SK-N-SH treated with all-trans-retinoic acid at 6 μM for 48 hours (cell line): Measurements from ENCODE around the gene MBNL3.

Experiments
- ATAC-seq: fragments of 200-7000 bp; cut with Tn5 transposase; 3 replicates; pipeline ENCODE4 v1.9.1; 2020; ENCODE audit warnings: mild to moderate bottlenecking, moderate library complexity
- ARNTL ChIP-seq: fragments of 450-650 bp; formaldehyde crosslinking; IDR thresholded peaks from 2 replicates; pipeline ENCODE4 v1.5.0; 2020; ENCODE audit warnings: low read depth, mild to moderate bottlenecking, moderate library complexity, borderline replicate concordance
- BACH2 ChIP-seq: fragments of 250-450 bp; sonication (Bioruptor Pico); IDR thresholded peaks from 2 replicates; pipeline ENCODE4 v1.9.0; 2021; ENCODE audit warnings: mild to moderate bottlenecking, borderline replicate concordance
- CSDC2 ChIP-seq: fragments of 250-450 bp; sonication (Bioruptor Pico); IDR thresholded peaks from 2 replicates; pipeline ENCODE4 v1.5.0; 2020; ENCODE audit warnings: mild to moderate bottlenecking, moderate library complexity
- ESRRG ChIP-seq: fragments of 250-450 bp; sonication (Bioruptor Pico); IDR thresholded peaks from 2 replicates; pipeline ENCODE4 v1.6.1; 2021; ENCODE audit warnings: mild to moderate bottlenecking
- GLIS3 ChIP-seq: fragments of 250-450 bp; sonication (Bioruptor Pico); IDR thresholded peaks from 2 replicates; pipeline ENCODE4 v1.5.0; 2020; ENCODE audit warnings: mild to moderate bottlenecking, moderate library complexity
- OSR1 ChIP-seq: fragments of 250-450 bp; sonication (Bioruptor Pico); IDR thresholded peaks from 2 replicates; pipeline ENCODE4 v1.8.0; 2022; ENCODE audit warnings: moderate library complexity, mild to moderate bottlenecking, inconsistent platforms
- PPARA ChIP-seq: fragments of 250-450 bp; sonication (Bioruptor Pico); IDR thresholded peaks from 2 replicates; pipeline ENCODE4 v1.5.0; 2020; ENCODE audit warnings: mild to moderate bottlenecking, borderline replicate concordance
- SNAI2 ChIP-seq: fragments of 250-450 bp; sonication (Bioruptor Pico); IDR thresholded peaks from 2 replicates; pipeline ENCODE4 v1.5.0; 2020; ENCODE audit warnings: mild to moderate bottlenecking, moderate library complexity
- TOX ChIP-seq: fragments of 250-450 bp; sonication (Bioruptor Pico); IDR thresholded peaks from 2 replicates; pipeline ENCODE4 v1.8.0; 2021; ENCODE audit warnings: mild to moderate bottlenecking, moderate library complexity, borderline replicate concordance
- ZC3H10 ChIP-seq: fragments of 250-450 bp; sonication (Bioruptor Pico); IDR thresholded peaks from 2 replicates; pipeline ENCODE4 v1.5.1; 2021; ENCODE audit warnings: mild to moderate bottlenecking, moderate library complexity
- ZFP3 ChIP-seq: fragments of 250-450 bp; sonication (Bioruptor Pico); IDR thresholded peaks from 2 replicates; pipeline ENCODE4 v1.5.0; 2020; ENCODE audit warnings: mild to moderate bottlenecking, moderate library complexity
- ZFP30 ChIP-seq: fragments of 450-650 bp; formaldehyde crosslinking; IDR thresholded peaks from 2 replicates; pipeline ENCODE4 v1.5.0; 2022; ENCODE audit warnings: mild to moderate bottlenecking, moderate library complexity
- ZNF565 ChIP-seq: fragments of 450-650 bp; formaldehyde crosslinking; conservative IDR thresholded peaks from 2 replicates; pipeline ENCODE4 v1.5.0; 2020; ENCODE audit warnings: low read depth, mild to moderate bottlenecking, moderate library complexity
- ZNF70 ChIP-seq: fragments of 450-650 bp; formaldehyde crosslinking; IDR thresholded peaks from 2 replicates; pipeline ENCODE4 v1.5.0; 2020; ENCODE audit warnings: mild to moderate bottlenecking, moderate library complexity
- ZNF8 ChIP-seq: fragments of 450-650 bp; formaldehyde crosslinking; IDR thresholded peaks from 2 replicates; pipeline ENCODE4 v1.5.0; 2020; ENCODE audit warnings: mild to moderate bottlenecking, moderate library complexity
- TF ChIP-seq, protein P1 (sequence below): fragments of 250-450 bp; sonication (Bioruptor Pico); IDR thresholded peaks from 2 replicates; pipeline ENCODE4 v1.5.1; 2020; ENCODE audit warnings: low read depth, mild to moderate bottlenecking, moderate library complexity
- TF ChIP-seq, protein P2 (sequence below): fragments of 250-450 bp; sonication (Bioruptor Pico); IDR thresholded peaks from 2 replicates; pipeline ENCODE4 v1.5.1; 2021; ENCODE audit warnings: mild to moderate bottlenecking, moderate library complexity
- TF ChIP-seq, protein P3 (sequence below): fragments of 250-450 bp; sonication (Bioruptor Pico); IDR thresholded peaks from 2 replicates; pipeline ENCODE4 v1.8.0; 2020; ENCODE audit warnings: mild to moderate bottlenecking, moderate library complexity, borderline replicate concordance
- TF ChIP-seq, protein P4 (sequence below): fragments of 250-450 bp; sonication (Bioruptor Pico); IDR thresholded peaks from 2 replicates; pipeline ENCODE4 v1.5.0; 2020; ENCODE audit warnings: mild to moderate bottlenecking, moderate library complexity

The MBNL3 gene

DNA sequence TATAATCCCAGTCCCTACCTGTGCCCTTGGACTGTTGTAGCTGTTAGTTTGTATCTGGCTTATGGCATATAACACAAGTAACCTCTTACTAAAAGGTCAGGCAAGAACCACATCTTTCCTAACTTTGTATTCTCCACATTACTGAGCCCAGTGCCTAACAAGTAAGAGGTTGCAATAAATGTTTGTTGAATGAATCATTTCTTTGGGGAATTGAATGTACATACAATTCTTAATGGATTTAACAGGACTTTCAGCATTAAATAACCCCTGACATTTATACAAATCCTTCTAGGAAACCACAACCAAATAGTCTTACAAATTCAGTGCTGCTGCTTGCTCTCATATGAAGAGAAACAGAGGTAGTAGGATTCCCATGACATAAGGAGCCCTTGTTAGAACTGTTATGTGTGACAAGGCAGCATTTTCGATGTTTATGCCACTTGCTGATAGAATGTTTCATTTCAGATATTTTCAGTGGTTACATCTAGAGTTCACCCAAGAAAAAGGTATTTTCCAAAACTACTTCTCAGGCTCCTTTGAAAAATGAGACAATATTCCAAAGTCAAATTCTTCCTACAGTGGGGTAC lies 62.0 kb downstream of the MBNL3 start:
- no peak for ATAC-seq
- TF ChIP-seq ZC3H10 (CRISPR knock-in tag) (no peak), CSDC2 (CRISPR knock-in tag) (no peak), ZNF565 (CRISPR knock-in tag) (no peak)
- TF ChIP-seq, protein P1, sequence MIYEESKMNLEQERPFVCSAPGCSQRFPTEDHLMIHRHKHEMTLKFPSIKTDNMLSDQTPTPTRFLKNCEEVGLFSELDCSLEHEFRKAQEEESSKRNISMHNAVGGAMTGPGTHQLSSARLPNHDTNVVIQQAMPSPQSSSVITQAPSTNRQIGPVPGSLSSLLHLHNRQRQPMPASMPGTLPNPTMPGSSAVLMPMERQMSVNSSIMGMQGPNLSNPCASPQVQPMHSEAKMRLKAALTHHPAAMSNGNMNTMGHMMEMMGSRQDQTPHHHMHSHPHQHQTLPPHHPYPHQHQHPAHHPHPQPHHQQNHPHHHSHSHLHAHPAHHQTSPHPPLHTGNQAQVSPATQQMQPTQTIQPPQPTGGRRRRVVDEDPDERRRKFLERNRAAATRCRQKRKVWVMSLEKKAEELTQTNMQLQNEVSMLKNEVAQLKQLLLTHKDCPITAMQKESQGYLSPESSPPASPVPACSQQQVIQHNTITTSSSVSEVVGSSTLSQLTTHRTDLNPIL (CRISPR knock-in tag), result no peak

DNA sequence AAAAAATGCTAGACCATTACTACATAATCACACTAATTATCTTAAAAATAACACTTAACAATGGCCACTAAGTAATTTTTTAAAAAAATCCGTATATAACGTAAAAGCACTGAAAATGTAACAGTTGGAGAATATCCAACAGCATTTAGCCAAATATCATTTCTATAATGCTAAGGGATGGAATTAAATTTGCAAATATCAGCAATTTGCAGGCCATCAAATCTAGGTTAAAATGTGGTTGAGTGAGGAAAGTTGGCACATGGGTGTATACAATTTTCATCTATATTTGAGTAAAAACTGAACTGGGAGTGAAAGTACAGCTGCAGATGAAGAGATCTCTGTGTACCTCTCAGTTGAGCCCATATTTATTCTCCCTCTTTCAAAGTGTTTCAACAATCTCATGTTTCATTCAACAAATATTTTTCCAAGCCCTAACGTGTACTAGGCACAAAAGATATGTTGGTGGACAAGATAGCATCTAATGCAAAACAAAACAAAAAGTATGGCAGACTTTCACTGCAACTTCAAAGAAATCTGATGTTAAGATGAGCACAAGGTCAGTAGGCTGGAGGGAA lies 63.0 kb downstream of the MBNL3 start:
- no peak for ATAC-seq
- TF ChIP-seq ESRRG (CRISPR knock-in tag) (no peak), ZFP3 (no peak), TOX (CRISPR knock-in tag) (no peak), BACH2 (CRISPR knock-in tag) (no peak), ZFP30 (CRISPR knock-in tag) (no peak), PPARA (no peak), OSR1 (CRISPR knock-in tag) (no peak), ZC3H10 (CRISPR knock-in tag) (no peak), ZNF70 (CRISPR knock-in tag) (no peak), ARNTL (CRISPR knock-in tag) (no peak), CSDC2 (CRISPR knock-in tag) (no peak), GLIS3 (CRISPR knock-in tag) (no peak)
- TF ChIP-seq, protein P2, sequence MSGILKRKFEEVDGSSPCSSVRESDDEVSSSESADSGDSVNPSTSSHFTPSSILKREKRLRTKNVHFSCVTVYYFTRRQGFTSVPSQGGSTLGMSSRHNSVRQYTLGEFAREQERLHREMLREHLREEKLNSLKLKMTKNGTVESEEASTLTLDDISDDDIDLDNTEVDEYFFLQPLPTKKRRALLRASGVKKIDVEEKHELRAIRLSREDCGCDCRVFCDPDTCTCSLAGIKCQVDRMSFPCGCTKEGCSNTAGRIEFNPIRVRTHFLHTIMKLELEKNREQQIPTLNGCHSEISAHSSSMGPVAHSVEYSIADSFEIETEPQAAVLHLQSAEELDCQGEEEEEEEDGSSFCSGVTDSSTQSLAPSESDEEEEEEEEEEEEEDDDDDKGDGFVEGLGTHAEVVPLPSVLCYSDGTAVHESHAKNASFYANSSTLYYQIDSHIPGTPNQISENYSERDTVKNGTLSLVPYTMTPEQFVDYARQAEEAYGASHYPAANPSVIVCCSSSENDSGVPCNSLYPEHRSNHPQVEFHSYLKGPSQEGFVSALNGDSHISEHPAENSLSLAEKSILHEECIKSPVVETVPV (CRISPR knock-in tag), result no peak
- TF ChIP-seq, protein P3, sequence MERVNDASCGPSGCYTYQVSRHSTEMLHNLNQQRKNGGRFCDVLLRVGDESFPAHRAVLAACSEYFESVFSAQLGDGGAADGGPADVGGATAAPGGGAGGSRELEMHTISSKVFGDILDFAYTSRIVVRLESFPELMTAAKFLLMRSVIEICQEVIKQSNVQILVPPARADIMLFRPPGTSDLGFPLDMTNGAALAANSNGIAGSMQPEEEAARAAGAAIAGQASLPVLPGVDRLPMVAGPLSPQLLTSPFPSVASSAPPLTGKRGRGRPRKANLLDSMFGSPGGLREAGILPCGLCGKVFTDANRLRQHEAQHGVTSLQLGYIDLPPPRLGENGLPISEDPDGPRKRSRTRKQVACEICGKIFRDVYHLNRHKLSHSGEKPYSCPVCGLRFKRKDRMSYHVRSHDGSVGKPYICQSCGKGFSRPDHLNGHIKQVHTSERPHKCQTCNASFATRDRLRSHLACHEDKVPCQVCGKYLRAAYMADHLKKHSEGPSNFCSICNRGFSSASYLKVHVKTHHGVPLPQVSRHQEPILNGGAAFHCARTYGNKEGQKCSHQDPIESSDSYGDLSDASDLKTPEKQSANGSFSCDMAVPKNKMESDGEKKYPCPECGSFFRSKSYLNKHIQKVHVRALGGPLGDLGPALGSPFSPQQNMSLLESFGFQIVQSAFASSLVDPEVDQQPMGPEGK, result no peak
- TF ChIP-seq, protein P4, sequence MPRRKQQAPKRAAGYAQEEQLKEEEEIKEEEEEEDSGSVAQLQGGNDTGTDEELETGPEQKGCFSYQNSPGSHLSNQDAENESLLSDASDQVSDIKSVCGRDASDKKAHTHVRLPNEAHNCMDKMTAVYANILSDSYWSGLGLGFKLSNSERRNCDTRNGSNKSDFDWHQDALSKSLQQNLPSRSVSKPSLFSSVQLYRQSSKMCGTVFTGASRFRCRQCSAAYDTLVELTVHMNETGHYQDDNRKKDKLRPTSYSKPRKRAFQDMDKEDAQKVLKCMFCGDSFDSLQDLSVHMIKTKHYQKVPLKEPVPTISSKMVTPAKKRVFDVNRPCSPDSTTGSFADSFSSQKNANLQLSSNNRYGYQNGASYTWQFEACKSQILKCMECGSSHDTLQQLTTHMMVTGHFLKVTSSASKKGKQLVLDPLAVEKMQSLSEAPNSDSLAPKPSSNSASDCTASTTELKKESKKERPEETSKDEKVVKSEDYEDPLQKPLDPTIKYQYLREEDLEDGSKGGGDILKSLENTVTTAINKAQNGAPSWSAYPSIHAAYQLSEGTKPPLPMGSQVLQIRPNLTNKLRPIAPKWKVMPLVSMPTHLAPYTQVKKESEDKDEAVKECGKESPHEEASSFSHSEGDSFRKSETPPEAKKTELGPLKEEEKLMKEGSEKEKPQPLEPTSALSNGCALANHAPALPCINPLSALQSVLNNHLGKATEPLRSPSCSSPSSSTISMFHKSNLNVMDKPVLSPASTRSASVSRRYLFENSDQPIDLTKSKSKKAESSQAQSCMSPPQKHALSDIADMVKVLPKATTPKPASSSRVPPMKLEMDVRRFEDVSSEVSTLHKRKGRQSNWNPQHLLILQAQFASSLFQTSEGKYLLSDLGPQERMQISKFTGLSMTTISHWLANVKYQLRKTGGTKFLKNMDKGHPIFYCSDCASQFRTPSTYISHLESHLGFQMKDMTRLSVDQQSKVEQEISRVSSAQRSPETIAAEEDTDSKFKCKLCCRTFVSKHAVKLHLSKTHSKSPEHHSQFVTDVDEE (CRISPR knock-in tag), result no peak

DNA sequence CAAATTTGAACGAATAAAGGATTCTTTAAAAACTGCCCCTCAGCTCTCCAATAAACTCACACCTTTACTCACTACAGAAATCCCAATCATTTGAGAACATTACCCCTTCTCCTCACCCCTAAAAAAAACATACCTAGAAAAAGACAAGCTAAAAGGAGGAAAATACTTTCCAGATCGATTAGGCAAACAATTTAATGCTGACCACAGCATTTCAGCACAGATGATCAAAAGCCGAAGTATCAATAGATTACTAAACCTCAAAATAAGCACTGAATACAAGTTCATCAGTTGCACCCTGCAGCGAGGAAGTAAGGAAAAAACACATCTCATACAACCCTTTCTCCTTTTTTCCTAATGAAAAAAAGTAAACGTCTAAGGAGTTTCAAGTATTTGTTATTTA lies 65.5 kb downstream of the MBNL3 start:
- TF ChIP-seq ARNTL (CRISPR knock-in tag) (no peak), PPARA (no peak), ZNF565 (CRISPR knock-in tag) (no peak), CSDC2 (CRISPR knock-in tag) (no peak), OSR1 (CRISPR knock-in tag) (no peak), ZNF8 (CRISPR knock-in tag) (no peak), SNAI2 (CRISPR knock-in tag) (no peak), ZC3H10 (CRISPR knock-in tag) (no peak)
- TF ChIP-seq, protein P3, result no peak
- ATAC-seq, result no peak
